Esophagus muscularis mucosa (tissue), 4 donors: ENCODE data around the gene TYR.

Source experiments
- EP300 ChIP-seq: sonication (generic); formaldehyde crosslinking; IDR thresholded peaks from one replicate; pipeline ENCODE4 v1.6.1; 2017; ENCODE audit warnings: antibody characterized with exemption
- POLR2A ChIP-seq: fragments of 450-650 bp; IDR thresholded peaks from one replicate; pipeline ENCODE4 v1.6.1; 2017; ENCODE audit warnings: antibody characterized with exemption, moderate library complexity, mild to moderate bottlenecking, low read depth
- POLR2AphosphoS5 ChIP-seq, 2 donors: sonication (generic); formaldehyde crosslinking; IDR thresholded peaks; one replicate each; pipeline ENCODE4 v1.6.1; 2017; ENCODE audit warnings: antibody characterized with exemption in 2 of 2
- TF ChIP-seq, protein P1 (sequence below), 3 experiments: fragments of 200-600 bp in 2 of 3; fragments of 450-650 bp in 1 of 3; sonication (generic) in 2 of 3; IDR thresholded peaks; one replicate each; pipeline ENCODE4 v1.5.1; 2017 to 2019; ENCODE audit warnings: antibody characterized with exemption in 3 of 3, mild to moderate bottlenecking in 2 of 3, moderate library complexity in 1 of 3

DNA sequence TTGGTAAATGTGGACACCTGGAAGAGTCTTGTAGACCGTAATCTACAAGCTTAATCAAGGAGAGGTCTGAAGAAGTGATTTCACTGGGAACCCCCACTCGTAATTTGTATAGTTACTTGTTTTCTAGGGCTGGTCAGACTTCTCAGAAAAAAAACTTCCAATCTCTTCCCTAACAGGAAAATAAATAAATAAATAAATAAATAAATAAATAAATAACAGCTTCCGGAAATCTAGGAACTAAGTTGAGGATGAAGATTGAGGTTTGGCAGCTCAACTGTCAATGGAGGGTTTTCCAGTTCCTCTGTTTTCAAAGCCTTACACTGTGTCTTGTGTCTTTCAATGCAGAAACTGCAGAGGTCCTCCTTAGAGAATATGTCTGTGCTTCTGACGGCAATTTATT is 17.7 kb upstream of the TYR start:
- TF ChIP-seq EP300 (no peak), POLR2AphosphoS5 (IDR thresholded peaks at IDR 0.05) (no peak), POLR2A (no peak)
- TF ChIP-seq, protein P1, sequence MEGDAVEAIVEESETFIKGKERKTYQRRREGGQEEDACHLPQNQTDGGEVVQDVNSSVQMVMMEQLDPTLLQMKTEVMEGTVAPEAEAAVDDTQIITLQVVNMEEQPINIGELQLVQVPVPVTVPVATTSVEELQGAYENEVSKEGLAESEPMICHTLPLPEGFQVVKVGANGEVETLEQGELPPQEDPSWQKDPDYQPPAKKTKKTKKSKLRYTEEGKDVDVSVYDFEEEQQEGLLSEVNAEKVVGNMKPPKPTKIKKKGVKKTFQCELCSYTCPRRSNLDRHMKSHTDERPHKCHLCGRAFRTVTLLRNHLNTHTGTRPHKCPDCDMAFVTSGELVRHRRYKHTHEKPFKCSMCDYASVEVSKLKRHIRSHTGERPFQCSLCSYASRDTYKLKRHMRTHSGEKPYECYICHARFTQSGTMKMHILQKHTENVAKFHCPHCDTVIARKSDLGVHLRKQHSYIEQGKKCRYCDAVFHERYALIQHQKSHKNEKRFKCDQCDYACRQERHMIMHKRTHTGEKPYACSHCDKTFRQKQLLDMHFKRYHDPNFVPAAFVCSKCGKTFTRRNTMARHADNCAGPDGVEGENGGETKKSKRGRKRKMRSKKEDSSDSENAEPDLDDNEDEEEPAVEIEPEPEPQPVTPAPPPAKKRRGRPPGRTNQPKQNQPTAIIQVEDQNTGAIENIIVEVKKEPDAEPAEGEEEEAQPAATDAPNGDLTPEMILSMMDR (IDR thresholded peaks at IDR 0.05): no peak
